ENCODE measurements around the gene TNFRSF9.
"Not testable (repeated sequence)": the region's sequence is repeated elsewhere in the genome, so short reads cannot be mapped to it uniquely, and the experiment has no call there.

Gene TNFRSF9

GRCh38 chr1:7922301-7922700, 18.3 kb downstream of the TNFRSF9 start:
- DNase-seq (ENCODE audit: insufficient read length, low spot score) (no peak), FAIRE-seq (no peak)

- FAIRE-seq (no peak), DNase-seq (ENCODE audit: insufficient read length, low spot score) (no peak)
These were observed 18.8 kb downstream of the TNFRSF9 start for GRCh38 chr1:7921796-7922195.

DNA sequence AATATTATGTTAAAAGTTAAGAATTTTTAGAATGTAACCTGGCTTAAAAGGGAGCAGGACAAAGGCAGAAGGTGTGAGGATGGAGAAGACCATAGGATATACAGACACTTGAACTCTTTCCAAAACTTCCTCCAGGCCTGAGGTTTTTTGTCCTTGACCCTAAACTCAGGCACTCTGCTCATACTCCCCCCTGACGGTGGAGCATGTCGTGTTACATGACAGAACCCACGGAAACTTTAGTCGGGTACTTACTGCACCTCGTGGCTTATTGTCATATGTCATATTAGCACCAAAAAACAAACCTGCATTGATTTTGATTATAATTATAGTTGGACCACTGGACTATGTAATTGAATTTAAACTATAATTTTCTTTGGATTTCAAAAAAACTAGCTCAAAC, 20.8 kb downstream of the TNFRSF9 start:
- DNase-seq (ENCODE audit: insufficient read length, low spot score): no peak
- no peak for FAIRE-seq

- DNase-seq (ENCODE audit: insufficient read length, low spot score); FAIRE-seq: not testable (repeated sequence)
These were observed 22.7 kb downstream of the TNFRSF9 start for GRCh38 chr1:7917971-7918370.

DNA sequence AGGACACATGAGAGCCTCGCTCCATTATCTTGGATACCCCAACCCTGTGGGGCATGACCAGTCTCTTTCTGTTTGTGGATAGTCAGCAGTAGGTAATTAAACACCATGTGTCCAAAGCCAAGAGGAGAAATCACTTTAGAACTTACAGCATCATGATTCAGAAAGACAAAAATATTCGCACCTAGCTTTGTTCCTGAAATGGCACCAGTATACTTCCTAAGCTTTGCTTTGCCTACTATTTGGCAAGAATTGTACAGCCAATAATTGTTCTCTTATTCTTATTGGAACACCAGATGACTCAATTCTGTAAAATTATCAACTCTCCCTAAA, 24.2 kb downstream of the TNFRSF9 start:
- FAIRE-seq: no peak

GRCh38 chr1:7915826-7916500, 24.7 kb downstream of the TNFRSF9 start:
- DNase-seq (ENCODE audit: insufficient read length, low spot score): no peak
- no peak for FAIRE-seq

More for the DNA sequence above, 24.2 kb downstream of the TNFRSF9 start:
- DNase-seq (ENCODE audit: insufficient read length, low spot score): no peak

GRCh38 chr1:7912743-7913557, 27.7 kb downstream of the TNFRSF9 start:
- FAIRE-seq (no peak), DNase-seq (ENCODE audit: insufficient read length, low spot score) (no peak)

- DNase-seq (ENCODE audit: insufficient read length, low spot score) (no peak), FAIRE-seq (no peak)
These were observed 28.5 kb downstream of the TNFRSF9 start for GRCh38 chr1:7912145-7912544.

GRCh38 chr1:7905262-7905661, 35.4 kb downstream of the TNFRSF9 start:
- FAIRE-seq (no peak), DNase-seq (ENCODE audit: insufficient read length, low spot score) (no peak)

DNA sequence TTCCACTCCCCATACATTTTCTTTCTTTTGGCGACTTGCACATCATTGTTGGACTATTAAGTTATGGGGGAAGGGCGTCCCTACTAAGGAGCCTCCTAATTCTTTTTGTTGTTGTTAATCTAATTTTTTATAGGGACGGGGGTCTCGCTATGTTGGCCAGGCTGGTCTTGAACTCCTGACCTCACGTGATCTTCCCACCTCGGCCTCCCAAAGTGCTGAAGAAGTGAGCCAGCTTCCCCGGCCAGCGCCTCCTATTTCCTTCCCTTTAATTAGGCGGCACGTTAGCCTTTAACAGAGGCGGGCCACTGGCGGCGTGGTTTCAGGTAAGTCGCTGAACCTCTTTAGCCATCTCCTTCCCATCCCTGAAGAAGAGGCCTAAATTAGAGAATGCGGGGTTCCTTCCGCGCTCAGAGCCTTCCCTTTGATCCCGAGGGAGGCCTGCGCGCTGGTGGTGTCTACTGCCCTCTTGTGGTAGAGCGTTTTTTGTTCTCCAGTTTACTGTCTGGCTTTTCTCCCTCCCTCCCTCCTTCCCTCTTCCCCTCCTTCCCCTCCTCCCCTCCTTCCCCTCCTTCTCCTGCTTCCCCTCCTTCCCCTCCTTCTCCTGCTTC, 38.1 kb downstream of the TNFRSF9 start:
- FAIRE-seq: peak; percentile 83
- DNase-seq (ENCODE audit: insufficient read length, low spot score): peak; percentile 55

DNA sequence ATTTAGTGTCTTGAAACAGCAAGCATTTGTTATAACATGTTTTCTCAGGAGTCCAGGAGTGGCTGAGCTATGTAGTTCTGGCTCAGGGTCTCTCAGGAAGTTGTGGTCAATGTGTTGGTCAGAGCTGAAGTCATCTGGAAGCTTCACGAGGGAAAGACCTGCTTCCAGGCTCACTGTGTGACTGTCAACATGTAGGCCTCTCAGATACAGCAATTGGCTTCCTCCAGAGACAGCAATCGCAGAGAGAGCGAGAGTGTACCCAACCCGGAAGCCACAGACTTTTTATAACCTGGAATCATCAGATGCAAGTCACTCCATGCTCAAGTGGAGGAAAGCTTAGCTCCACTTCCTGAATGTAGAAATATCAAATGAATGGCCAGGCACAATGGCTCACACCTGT, 40.9 kb downstream of the TNFRSF9 start:
- DNase-seq (ENCODE audit: insufficient read length, low spot score): no peak
- FAIRE-seq: no peak

DNA sequence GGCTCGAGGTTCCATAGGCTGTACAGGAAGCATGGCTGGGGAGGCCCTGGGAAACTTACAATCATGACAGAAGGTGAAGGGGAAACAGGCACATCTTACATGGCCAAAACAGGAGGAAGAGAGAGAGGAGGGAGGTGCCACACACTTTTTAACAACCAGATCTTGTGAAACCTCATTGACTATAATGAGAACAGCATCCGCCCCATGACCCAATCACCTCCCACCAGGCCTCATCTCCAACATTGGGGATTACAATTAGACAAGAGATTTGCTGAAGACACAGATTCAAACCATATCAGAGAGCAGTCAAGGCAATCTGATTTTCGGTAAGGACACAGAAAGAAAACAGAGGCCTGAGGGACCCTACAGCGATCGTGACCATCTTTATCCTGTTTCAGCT, 41.7 kb downstream of the TNFRSF9 start:
- DNase-seq (ENCODE audit: insufficient read length, low spot score) (no peak), FAIRE-seq (no peak)

DNA sequence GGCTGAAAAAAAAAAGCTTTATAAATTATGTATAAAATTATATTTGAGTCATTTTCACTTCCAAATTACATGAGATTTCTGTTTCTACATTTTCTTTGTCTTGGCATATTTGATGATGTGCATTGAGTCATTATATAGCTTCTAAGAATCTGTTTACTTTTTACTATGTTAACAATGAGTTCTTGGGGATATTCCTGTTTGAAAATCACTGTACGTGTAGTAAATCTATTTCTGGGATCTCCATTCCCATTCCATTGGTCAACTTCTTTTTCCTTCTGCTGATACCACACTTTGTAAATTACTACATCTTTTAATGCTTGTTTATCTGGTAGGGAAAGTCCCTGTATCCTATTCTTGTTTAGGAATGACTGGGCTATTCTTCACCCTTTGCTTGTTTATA, 43.6 kb downstream of the TNFRSF9 start:
- FAIRE-seq: no peak
- no peak for DNase-seq (ENCODE audit: insufficient read length, low spot score)

- FAIRE-seq: no peak
- DNase-seq (ENCODE audit: insufficient read length, low spot score): no peak
These were observed 47.0 kb downstream of the TNFRSF9 start for GRCh38 chr1:7893529-7894180.

GRCh38 chr1:7891804-7892203, 48.8 kb downstream of the TNFRSF9 start:
- DNase-seq (ENCODE audit: insufficient read length, low spot score) (no peak), FAIRE-seq (no peak)

DNA sequence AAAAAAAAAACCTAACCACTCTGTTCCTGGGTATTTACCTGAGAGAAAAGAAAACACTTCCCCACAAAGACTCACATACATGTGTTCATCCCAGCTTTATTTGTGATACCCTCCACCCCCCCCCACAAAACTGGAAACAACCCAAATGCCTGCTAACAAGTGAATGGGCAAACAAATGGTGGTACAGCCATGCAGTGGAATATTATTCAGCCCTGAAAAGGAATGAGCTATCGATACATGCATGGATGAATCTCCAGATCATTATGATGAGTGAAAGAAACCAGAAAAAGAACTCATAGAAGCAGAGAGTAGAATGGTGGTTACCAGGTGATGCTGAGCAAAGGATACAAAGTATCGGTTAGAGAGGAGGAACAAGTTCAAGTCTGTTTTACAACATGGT, 49.8 kb downstream of the TNFRSF9 start:
- DNase-seq (ENCODE audit: insufficient read length, low spot score) (no peak), FAIRE-seq (no peak)

- no peak for FAIRE-seq
- no peak for DNase-seq (ENCODE audit: insufficient read length, low spot score)
These were observed 52.2 kb downstream of the TNFRSF9 start for GRCh38 chr1:7888248-7889081.

DNA sequence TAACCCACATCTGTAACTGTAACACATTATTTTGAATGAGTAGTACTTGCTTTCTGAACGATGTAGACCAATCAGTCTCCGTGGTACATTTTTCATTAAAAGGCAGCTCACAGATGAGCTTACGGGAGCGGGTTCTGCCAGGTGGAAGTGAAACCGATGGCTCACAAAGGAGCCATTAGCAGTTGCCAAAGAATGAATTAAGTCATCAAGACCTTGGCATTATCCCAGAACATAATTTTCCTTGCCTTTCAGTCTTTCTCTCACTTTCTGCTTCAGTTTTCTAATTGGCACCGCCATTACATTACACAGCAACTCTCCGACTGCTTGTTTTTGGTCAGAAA, 54.3 kb downstream of the TNFRSF9 start:
- FAIRE-seq (no peak), DNase-seq (ENCODE audit: insufficient read length, low spot score) (no peak)

GRCh38 chr1:7885513-7886404, 54.9 kb downstream of the TNFRSF9 start:
- FAIRE-seq (no peak), DNase-seq (ENCODE audit: insufficient read length, low spot score) (no peak)

GRCh38 chr1:7884757-7885156, 55.9 kb downstream of the TNFRSF9 start:
- no peak for DNase-seq (ENCODE audit: insufficient read length, low spot score)

More at GRCh38 chr1:7884757-7885156, 55.9 kb downstream of the TNFRSF9 start:
- no peak for FAIRE-seq

All from GM19239 (cell line).